ENCODE measurements around the gene A3GALT2.

Gene A3GALT2

GRCh38 chr1:33350611-33351280 lies 29.8 kb upstream of the A3GALT2 start:
- no peak for DNase-seq (ENCODE audit: low spot score)

- DNase-seq (ENCODE audit: low spot score), result peak; percentile 90
Measured at GRCh38 chr1:33349778-33350610, 29.1 kb upstream of the A3GALT2 start.

- no peak for DNase-seq (ENCODE audit: low spot score)
Measured at GRCh38 chr1:33349081-33349759, 28.3 kb upstream of the A3GALT2 start.

GRCh38 chr1:33348676-33349080 lies 27.8 kb upstream of the A3GALT2 start:
- DNase-seq (ENCODE audit: low spot score), result peak; percentile 40

- DNase-seq (ENCODE audit: low spot score), result peak; percentile 76
Measured at GRCh38 chr1:33348194-33348593, 27.3 kb upstream of the A3GALT2 start.

- DNase-seq (ENCODE audit: low spot score), result peak; percentile 41
Measured at GRCh38 chr1:33347650-33347992, 26.7 kb upstream of the A3GALT2 start.

GRCh38 chr1:33346927-33347649 lies 26.2 kb upstream of the A3GALT2 start:
- DNase-seq (ENCODE audit: low spot score), result peak; percentile 97

GRCh38 chr1:33346533-33346926 lies 25.6 kb upstream of the A3GALT2 start:
- no peak for DNase-seq (ENCODE audit: low spot score)

- DNase-seq (ENCODE audit: low spot score), result no peak
Measured at GRCh38 chr1:33344896-33345560, 24.1 kb upstream of the A3GALT2 start.

- DNase-seq (ENCODE audit: low spot score), result no peak
Measured at GRCh38 chr1:33343539-33343938, 22.6 kb upstream of the A3GALT2 start.

- peak; percentile 98 for DNase-seq (ENCODE audit: low spot score)
Measured at GRCh38 chr1:33342041-33342723, 21.3 kb upstream of the A3GALT2 start.

GRCh38 chr1:33341190-33341589 lies 20.3 kb upstream of the A3GALT2 start:
- peak; percentile 59 for DNase-seq (ENCODE audit: low spot score)

- no peak for DNase-seq (ENCODE audit: low spot score)
Measured at GRCh38 chr1:33339413-33339812, 18.5 kb upstream of the A3GALT2 start.

- DNase-seq (ENCODE audit: low spot score), result peak; percentile 55
Measured at GRCh38 chr1:33338440-33339211, 17.7 kb upstream of the A3GALT2 start.

GRCh38 chr1:33338048-33338439 lies 17.1 kb upstream of the A3GALT2 start:
- DNase-seq (ENCODE audit: low spot score), result no peak

- DNase-seq (ENCODE audit: low spot score), result no peak
Measured at GRCh38 chr1:33337441-33337840, 16.5 kb upstream of the A3GALT2 start.

GRCh38 chr1:33336580-33336979 lies 15.7 kb upstream of the A3GALT2 start:
- DNase-seq (ENCODE audit: low spot score), result no peak

- no peak for DNase-seq (ENCODE audit: low spot score)
Measured at GRCh38 chr1:33335020-33335419, 14.1 kb upstream of the A3GALT2 start.

- DNase-seq (ENCODE audit: low spot score), result no peak
Measured at GRCh38 chr1:33334081-33334552, 13.2 kb upstream of the A3GALT2 start.

- no peak for DNase-seq (ENCODE audit: low spot score)
Measured at GRCh38 chr1:33332881-33333280, 12.0 kb upstream of the A3GALT2 start.

Data from kidney tubule cell (primary cell).